Subcutaneous abdominal adipose tissue (tissue), 5 donors: ENCODE results near the gene ZNF174.

Experiments
- H3K27ac ChIP-seq: one replicate; pipeline ENCODE4 v1.7.0; 2013; ENCODE audit warnings: low read depth, mild to moderate bottlenecking, inconsistent platforms, low read length, moderate library complexity
- H3K27me3 ChIP-seq, 5 donors: one replicate each; pipeline ENCODE4 v1.7.0; 2013; ENCODE audit warnings: low read length in 5 of 5, inconsistent platforms in 1 of 5; ENCODE audit not compliant: control insufficient read depth in 5 of 5, insufficient read depth in 4 of 5
- H3K36me3 ChIP-seq, 5 donors: one replicate each; pipeline ENCODE4 v1.7.0; 2013; ENCODE audit warnings: low read length in 5 of 5; ENCODE audit not compliant: control insufficient read depth in 5 of 5, insufficient read depth in 5 of 5
- H3K4me1 ChIP-seq, 5 donors: one replicate each; pipeline ENCODE4 v1.7.0; 2013; ENCODE audit warnings: low read length in 5 of 5, mild to moderate bottlenecking in 3 of 5, moderate library complexity in 1 of 5; ENCODE audit not compliant: control insufficient read depth in 5 of 5, insufficient read depth in 5 of 5
- H3K4me3 ChIP-seq, 5 donors: one replicate each; pipeline ENCODE4 v1.7.0; 2013; ENCODE audit warnings: low read length in 5 of 5, low read depth in 1 of 5
- H3K9ac ChIP-seq, 5 donors: one replicate each; pipeline ENCODE4 v1.7.0; 2013; ENCODE audit warnings: low read length in 5 of 5, mild to moderate bottlenecking in 4 of 5, moderate library complexity in 3 of 5
- H3K9me3 ChIP-seq, 5 donors: one replicate each; pipeline ENCODE4 v1.7.0; 2013; ENCODE audit warnings: low read length in 5 of 5; ENCODE audit not compliant: control insufficient read depth in 5 of 5
- donor health status: healthy.
- donor health status: healthy.
- donor health status: healthy.
- donor health status: healthy.
- donor health status: healthy.

Gene ZNF174

GRCh38 chr16:3434373-3434772 is 33.4 kb downstream of the ZNF174 start:
- no peak overlapping the region for H3K9ac ChIP-seq

GRCh38 chr16:3439637-3440036 is 38.6 kb downstream of the ZNF174 start:
- Histone ChIP-seq H3K9ac (no peak overlapping the region), H3K27me3 (peaks cover 0 to 3% (median 0%) of the 10 kb centered on the region in 5 donors), H3K4me1 (peaks cover 5 to 16% (median 13%) of the 10 kb centered on the region in 5 donors), H3K27ac (no peak overlapping the region), H3K9me3 (peaks cover 0 to 7% (median 3%) of the 10 kb centered on the region in 5 donors), H3K36me3 (peaks cover 5 to 23% (median 11%) of the 10 kb centered on the region in 5 donors), H3K4me3 (no peak overlapping the region)

More at GRCh38 chr16:3434373-3434772, 33.4 kb downstream of the ZNF174 start:
- H3K9me3 ChIP-seq, result peaks cover 2 to 12% (median 6%) of the 10 kb centered on the region in 5 donors
- H3K27ac ChIP-seq, result no peak overlapping the region
- peaks cover 0 to 3% (median 0%) of the 10 kb centered on the region in 5 donors for H3K27me3 ChIP-seq
- H3K4me3 ChIP-seq, result no peak overlapping the region
- H3K4me1 ChIP-seq, result peaks cover 0 to 6% (median 0%) of the 10 kb centered on the region in 5 donors
- H3K36me3 ChIP-seq, result peaks cover 0 to 22% (median 16%) of the 10 kb centered on the region in 5 donors

GRCh38 chr16:3443108-3444031 is 42.4 kb downstream of the ZNF174 start, which contains the start of the genes NAA60 and ZNF597:
NAA60 (plus strand) TSS chr16:3443680; CDS start chr16:3476228, 32,548 bp downstream.
ZNF597 (minus strand) TSS chr16:3443504; CDS start chr16:3443153, 351 bp downstream.
- peak within 1 kb of the TSS; percentile 72 to 91 (median 79) for H3K4me3 ChIP-seq
- H3K9ac ChIP-seq, result peak within 1 kb of the TSS; percentile 74 to 90 (median 81)
- H3K36me3 ChIP-seq, result peaks cover 2 to 18% (median 5%) of the 10 kb centered on the region in 5 donors
- H3K27me3 ChIP-seq, result no peaks in the 10 kb centered on the region
- peaks cover 7 to 17% (median 16%) of the 10 kb centered on the region in 5 donors for H3K4me1 ChIP-seq
- H3K27ac ChIP-seq, result peak within 1 kb of the TSS; percentile 54
- H3K9me3 ChIP-seq, result peaks cover 0 to 7% (median 3%) of the 10 kb centered on the region in 5 donors

- peaks cover 2 to 24% (median 7%) of the 10 kb centered on the region in 5 donors for H3K36me3 ChIP-seq
- H3K27ac ChIP-seq, result peak overlapping the region; percentile 54
- H3K9me3 ChIP-seq, result peaks cover 0 to 7% (median 3%) of the 10 kb centered on the region in 5 donors
- H3K4me1 ChIP-seq, result peaks cover 7 to 17% (median 16%) of the 10 kb centered on the region in 5 donors
- peak overlapping the region; percentile 49 to 90 (median 74) for H3K9ac ChIP-seq
- H3K27me3 ChIP-seq, result no peaks in the 10 kb centered on the region
- peak overlapping the region; percentile 72 to 91 (median 78) for H3K4me3 ChIP-seq
Measured at GRCh38 chr16:3444032-3444388, 43.0 kb downstream of the ZNF174 start.

- Histone ChIP-seq H3K4me3 (no peak overlapping the region), H3K9me3 (no peaks in the 10 kb centered on the region), H3K36me3 (peaks cover 0 to 6% (median 4%) of the 10 kb centered on the region in 5 donors), H3K27me3 (no peaks in the 10 kb centered on the region), H3K9ac (no peak overlapping the region), H3K4me1 (peaks cover 5 to 28% (median 19%) of the 10 kb centered on the region in 5 donors), H3K27ac (no peak overlapping the region)
Measured at GRCh38 chr16:3454093-3454492, 53.1 kb downstream of the ZNF174 start.

- Histone ChIP-seq H3K36me3 (peaks cover 0 to 6% (median 4%) of the 10 kb centered on the region in 5 donors), H3K4me3 (no peak overlapping the region), H3K4me1 (peaks cover 5 to 34% (median 25%) of the 10 kb centered on the region in 5 donors), H3K9me3 (no peaks in the 10 kb centered on the region), H3K27me3 (no peaks in the 10 kb centered on the region), H3K27ac (no peak overlapping the region), H3K9ac (no peak overlapping the region)
Measured at GRCh38 chr16:3454631-3455147, 53.7 kb downstream of the ZNF174 start.

GRCh38 chr16:3457434-3458252 is 56.6 kb downstream of the ZNF174 start:
- Histone ChIP-seq H3K4me1 (peaks cover 5 to 52% (median 39%) of the 10 kb centered on the region in 5 donors), H3K36me3 (no peaks in the 10 kb centered on the region), H3K9ac (peak overlapping the region; percentile 44 to 96 (median 90)), H3K27ac (peak overlapping the region; percentile 86), H3K9me3 (no peaks in the 10 kb centered on the region), H3K4me3 (peak overlapping the region; percentile 64 to 96 (median 83)), H3K27me3 (no peaks in the 10 kb centered on the region)

GRCh38 chr16:3458278-3458851 is 57.4 kb downstream of the ZNF174 start:
- no peaks in the 10 kb centered on the region for H3K9me3 ChIP-seq
- peaks cover 5 to 52% (median 39%) of the 10 kb centered on the region in 5 donors for H3K4me1 ChIP-seq
- H3K36me3 ChIP-seq, result no peaks in the 10 kb centered on the region
- peak overlapping the region; percentile 66 to 96 (median 83) for H3K4me3 ChIP-seq
- H3K27me3 ChIP-seq, result no peaks in the 10 kb centered on the region
- H3K9ac ChIP-seq, result peak overlapping the region; percentile 77 to 99 (median 95)
- peak overlapping the region; percentile 86 for H3K27ac ChIP-seq

GRCh38 chr16:3458852-3459361 is 57.9 kb downstream of the ZNF174 start:
- Histone ChIP-seq H3K36me3 (no peaks in the 10 kb centered on the region), H3K27me3 (no peaks in the 10 kb centered on the region), H3K9ac (peak overlapping the region; percentile 77 to 99 (median 95)), H3K9me3 (no peaks in the 10 kb centered on the region), H3K27ac (peak overlapping the region; percentile 86), H3K4me3 (peak overlapping the region; percentile 66 to 96 (median 83)), H3K4me1 (peaks cover 5 to 52% (median 39%) of the 10 kb centered on the region in 5 donors)
